Activated CD4-positive, alpha-beta T cell treated with anti-CD3 and anti-CD28 coated beads, Interleukin-2, Interleukin-6, amounts not matched to agents 100 ng/mL and 50 ng/mL, durations not matched to agents 16 hours and 8 hours (primary cell): Measurements from ENCODE around the gene ALPI.

ENCODE experiments used
- DNase-seq: peaks from one replicate; pipeline ENCODE4 v3.0.0-alpha.2; 2020

Gene ALPI

DNA sequence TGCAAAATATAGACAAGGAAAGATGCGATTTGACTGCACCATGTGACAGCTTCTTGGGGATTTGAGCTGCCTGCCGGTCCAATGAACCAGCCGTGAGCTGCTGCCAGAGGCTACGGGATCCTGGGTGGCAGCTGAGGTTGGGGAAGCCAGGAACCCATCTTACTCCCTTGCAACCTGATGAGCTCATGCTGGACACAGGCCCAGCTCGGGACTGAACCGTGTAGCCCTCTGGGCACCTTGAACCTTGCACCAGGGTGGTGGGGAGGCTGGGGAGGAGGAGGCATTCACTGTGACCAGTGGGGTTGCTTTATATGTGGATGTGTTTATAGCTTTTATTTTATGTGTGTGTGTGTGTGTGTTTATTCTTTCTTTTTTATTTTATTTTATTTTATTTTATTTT, 9.1 kb downstream of the ALPI start:
- no peak for DNase-seq

GRCh38 chr2:232466221-232466620, 10.3 kb downstream of the ALPI start:
- DNase-seq = no peak

- no peak for DNase-seq
Measured at GRCh38 chr2:232473467-232473890, 17.5 kb downstream of the ALPI start.

DNA sequence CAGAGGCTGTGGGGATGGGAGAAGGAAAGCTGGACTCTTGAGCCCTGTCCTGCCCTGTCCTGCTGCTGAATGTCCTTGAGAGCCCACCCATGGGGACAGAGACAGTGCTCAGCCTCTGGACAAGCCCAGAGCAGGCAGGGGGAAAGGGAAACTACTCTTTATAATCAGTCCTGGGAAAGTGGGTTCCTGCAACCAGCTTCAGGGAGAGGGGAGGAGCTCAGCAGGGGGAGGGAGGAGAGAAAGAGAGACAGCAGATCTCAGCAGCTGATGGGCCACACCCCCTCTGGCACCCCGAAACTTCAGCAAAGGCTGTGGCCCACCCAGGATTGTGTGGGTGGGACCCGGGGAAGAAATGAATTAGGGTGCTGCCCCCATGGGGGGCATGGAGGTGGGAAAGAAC, 20.1 kb downstream of the ALPI start:
- no peak for DNase-seq

DNA sequence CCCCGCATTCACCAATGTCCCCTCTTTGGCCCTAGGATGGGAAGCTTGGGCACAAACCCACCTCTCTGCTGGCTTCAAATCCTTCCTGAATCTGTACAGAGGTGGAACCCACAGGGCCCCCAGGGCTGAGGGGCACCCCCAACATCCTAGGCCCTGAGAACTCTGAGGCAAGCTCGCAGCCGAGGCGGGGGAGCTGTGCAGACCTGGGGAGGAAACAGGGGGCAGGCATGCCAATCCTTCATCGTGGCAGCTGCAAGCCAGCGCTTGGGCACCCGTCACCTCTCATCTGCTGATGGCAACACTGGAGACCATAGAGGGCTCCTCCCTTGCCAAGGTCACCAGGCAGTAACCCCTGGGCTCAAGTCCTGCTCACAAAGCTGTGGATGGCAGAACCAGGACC, 20.8 kb downstream of the ALPI start:
- no peak for DNase-seq

- DNase-seq = no peak
Measured at GRCh38 chr2:232477751-232478510, 22.0 kb downstream of the ALPI start.

- no peak for DNase-seq
Measured at GRCh38 chr2:232478571-232479340, 22.8 kb downstream of the ALPI start.

GRCh38 chr2:232479341-232480200, 23.6 kb downstream of the ALPI start:
- no peak for DNase-seq

- DNase-seq = no peak
Measured at GRCh38 chr2:232480201-232481190, 24.5 kb downstream of the ALPI start.

- no peak for DNase-seq
Measured at GRCh38 chr2:232481322-232482140, 25.6 kb downstream of the ALPI start.

GRCh38 chr2:232482301-232483238, 26.6 kb downstream of the ALPI start:
- no peak for DNase-seq

DNA sequence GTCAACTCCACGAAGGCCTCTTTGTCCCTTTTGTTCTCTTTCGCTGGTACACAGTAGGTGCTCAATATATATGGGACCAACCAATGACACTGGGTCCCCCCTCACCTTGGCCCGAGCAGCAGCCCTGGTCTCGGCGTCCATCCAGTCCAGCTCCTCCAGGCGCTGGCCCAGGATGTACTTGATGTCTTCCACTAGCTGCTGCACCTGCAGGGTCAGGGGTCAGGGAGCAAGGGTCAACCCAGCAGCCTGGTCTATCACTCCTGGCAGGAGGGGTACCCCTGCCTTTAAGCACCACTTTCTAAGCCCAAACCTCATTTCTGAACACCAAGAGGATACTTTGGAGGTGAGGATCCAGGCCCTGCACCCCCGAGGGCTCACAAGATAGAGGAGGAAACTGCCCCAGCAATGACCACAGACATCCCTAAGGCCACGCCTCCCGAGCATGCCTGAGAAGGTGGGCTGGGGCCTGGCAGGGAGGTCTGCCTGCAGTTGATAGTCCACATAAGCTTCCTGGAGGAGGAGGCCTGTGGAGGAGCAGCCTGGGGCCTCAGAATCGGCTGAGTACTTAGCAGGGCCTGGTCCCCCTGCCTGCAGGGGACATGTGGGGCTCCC, 27.5 kb downstream of the ALPI start:
- no peak for DNase-seq

DNA sequence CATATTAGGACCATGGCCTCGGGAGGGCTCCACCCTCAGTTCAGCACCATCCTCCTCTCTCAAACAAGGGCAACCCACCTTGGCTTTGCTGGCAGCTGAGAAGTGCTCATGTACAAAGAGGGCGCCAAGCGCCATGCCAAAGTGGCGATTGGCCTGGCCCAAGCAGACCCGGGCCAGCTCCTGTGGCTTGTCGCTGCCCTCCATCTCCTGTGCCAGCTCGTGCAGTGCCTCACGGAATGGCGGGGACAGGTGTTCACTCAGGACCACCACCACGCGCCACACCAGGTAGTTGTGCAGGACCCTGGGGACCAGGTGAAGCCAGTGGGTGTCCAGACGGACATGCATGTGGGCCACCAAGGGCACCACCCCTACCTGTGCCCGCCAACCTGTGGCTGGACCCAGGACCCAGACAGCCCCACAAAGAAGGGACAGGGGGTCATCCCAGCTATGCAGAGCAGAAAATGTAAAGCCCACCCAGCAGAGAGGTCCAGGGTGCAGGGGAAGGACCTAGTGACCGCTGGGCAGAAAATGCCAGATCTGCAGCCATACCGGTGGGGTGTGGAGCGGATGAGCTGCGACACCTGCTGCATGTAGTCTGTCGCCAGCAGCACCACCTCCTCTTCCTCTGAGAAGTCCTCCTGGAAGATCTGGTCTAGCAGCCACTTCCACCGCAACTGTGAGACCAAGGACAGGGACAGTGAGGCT, 28.1 kb downstream of the ALPI start:
- no peak for DNase-seq

- DNase-seq = no peak
Measured at GRCh38 chr2:232484628-232485347, 28.8 kb downstream of the ALPI start.

DNA sequence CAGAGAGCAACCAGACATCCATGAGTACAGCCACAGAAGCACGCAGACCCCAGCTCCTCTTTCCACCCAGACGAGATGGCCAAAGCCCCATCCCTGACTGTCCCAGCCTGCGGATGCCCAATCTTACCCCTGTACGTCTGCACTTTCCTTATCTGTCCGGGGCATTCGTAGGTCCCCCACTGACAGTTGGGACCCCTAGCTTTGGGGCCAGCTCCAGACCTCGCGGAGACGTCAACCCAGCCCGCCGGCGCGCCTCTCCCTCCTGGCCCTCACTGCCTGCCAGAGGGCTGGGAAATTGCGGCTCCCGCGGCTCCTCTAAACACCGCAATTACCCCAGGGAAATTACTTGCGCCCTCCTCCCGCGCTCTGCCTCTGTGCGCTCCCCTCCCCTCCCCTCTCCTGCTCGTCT, 29.4 kb downstream of the ALPI start:
- DNase-seq = no peak

DNA sequence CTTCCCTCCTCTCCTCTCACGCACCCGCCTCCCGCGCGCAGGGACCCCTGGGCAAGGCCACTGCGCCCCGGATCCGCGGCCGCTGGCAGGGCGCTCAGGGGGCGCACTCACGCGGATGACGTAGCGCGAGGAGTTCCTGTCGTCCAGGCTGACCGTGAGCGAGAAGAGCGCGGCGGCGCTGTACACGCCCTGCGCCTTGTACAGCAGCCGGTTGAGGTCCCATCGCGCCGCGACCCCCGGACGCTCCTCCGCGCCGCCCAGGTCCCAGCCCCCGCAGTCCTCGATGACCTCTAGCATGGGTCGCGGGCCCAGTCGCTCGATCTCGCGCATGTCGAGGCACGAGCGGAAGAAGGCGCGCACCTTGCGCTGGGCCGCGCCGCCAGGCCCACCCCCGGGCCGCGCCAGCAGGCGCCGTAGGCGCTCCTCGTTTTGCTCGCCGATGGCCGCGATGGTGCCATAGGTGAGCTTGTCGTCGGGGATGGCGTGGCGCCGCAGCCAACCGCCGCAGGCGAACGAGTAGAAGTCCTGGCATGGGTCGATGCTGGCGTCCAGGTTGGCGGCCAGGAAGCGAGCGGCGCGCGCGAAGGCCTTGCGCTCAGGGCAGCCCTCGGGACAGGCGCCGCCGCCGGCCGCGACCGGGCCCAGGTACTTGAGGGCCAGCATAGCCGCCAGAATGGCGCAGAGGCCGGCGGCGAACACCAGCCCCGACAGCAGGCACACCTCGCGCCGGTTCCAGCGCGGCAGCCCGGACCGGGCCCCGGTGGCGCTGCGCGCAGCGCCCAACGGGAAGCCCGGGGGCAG, 30.0 kb downstream of the ALPI start:
- DNase-seq = no peak
